ENCODE data around the gene ZC3HAV1L.
"Not testable (repeated sequence)": the region's sequence is repeated elsewhere in the genome, so short reads cannot be mapped to it uniquely, and the experiment has no call there.

ZC3HAV1L gene

GRCh38 chr7:139011373-139011772, 24.5 kb downstream of the ZC3HAV1L start:
- no peak for DNase-seq

- DNase-seq: no peak
These were observed 31.3 kb downstream of the ZC3HAV1L start for GRCh38 chr7:139004321-139005090.

GRCh38 chr7:138999414-138999813, 36.4 kb downstream of the ZC3HAV1L start:
- DNase-seq: no peak

GRCh38 chr7:138992052-138992531, 43.8 kb downstream of the ZC3HAV1L start:
- DNase-seq: no peak

- no peak for DNase-seq
These were observed 48.2 kb downstream of the ZC3HAV1L start for GRCh38 chr7:138987686-138988085.

GRCh38 chr7:138982204-138982623, 53.6 kb downstream of the ZC3HAV1L start:
- no peak for DNase-seq

- peak; percentile 22 for DNase-seq
These were observed 54.3 kb downstream of the ZC3HAV1L start, which contains the start of gene KIAA1549 for GRCh38 chr7:138981332-138982203. Gene KIAA1549 (minus strand): TSS chr7:138981389. CDS start chr7:138981269, 120 bp downstream.

- DNase-seq: no peak
These were observed 55.1 kb downstream of the ZC3HAV1L start for GRCh38 chr7:138980563-138981291.

GRCh38 chr7:138979988-138980562, 55.8 kb downstream of the ZC3HAV1L start:
- no peak for DNase-seq

- no peak for DNase-seq
These were observed 56.4 kb downstream of the ZC3HAV1L start for GRCh38 chr7:138979226-138979979.

- no peak for DNase-seq
These were observed 57.2 kb downstream of the ZC3HAV1L start for GRCh38 chr7:138978541-138979184.

GRCh38 chr7:138976161-138976560, 59.7 kb downstream of the ZC3HAV1L start:
- DNase-seq: not testable (repeated sequence)

Data from DMS79 (cell line).